GM19023 (cell line): ENCODE results near the gene FAT2.

Experiments
- ATAC-seq: cut with Tn5 transposase; IDR thresholded peaks from one replicate; pipeline ENCODE4 v1.9.1; 2021; ENCODE audit warnings: mild to moderate bottlenecking, moderate library complexity; ENCODE audit not compliant: unreplicated experiment

The FAT2 gene

DNA sequence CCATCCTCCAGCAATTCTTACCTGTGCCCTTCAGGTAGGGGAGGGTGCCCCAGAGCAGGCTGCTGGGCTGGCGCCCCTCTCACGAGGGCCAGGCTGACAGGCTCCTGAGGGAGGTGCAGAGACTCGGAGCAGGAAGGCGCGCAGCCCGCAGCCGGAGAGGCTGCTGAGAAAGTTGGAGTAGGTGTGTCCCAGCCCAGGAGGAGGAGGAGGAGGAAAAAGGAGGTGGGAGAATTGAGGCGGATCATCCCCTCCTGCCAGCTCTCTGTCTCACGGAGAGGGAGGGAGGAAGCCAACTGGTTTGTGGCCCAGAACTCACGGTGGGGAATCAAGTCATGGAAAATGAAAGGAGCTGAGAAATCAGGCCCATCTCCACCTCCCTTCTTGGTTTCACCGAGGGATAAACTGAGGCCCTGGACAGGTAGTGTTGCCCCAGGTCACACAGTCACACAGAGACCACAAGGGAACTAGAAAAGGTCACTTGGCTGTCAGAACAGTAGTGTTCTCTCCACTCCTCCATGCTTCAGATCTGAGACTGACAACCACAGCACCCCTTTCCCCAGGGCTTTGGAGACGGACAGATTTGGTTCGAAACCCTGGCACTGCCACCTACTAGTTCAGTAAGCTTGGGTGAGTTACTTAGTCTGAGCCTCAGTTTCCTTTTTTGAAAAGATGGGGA is at the start of gene FAT2:
TSS of gene FAT2 (minus strand) at position 188 of the 676 bp plus-strand sequence. CDS start 22,400 bp downstream, outside the sequence.
- no peak for ATAC-seq

DNA sequence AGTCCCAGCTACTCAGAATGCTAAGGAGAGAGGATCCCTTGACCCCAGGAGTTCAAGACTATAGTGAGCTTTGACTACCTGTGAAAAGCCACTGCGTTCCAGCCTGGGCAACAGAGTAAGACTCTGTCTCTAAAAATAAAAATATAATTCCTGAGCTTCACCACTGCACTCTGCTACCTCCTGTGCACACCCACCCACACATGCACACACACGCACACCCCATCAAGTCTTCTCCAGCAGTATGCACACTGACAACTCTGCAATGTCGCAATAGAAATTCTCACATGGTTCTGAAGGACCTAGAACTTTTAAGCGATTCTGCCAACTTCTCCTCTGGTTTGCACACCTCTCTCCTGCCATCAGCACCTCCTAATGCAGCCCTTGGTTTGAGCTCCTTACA is 47.5 kb upstream of the FAT2 start:
- no peak for ATAC-seq

- no peak for ATAC-seq
These were observed 46.5 kb upstream of the FAT2 start for GRCh38 chr5:151637676-151638075.

GRCh38 chr5:151633892-151634291 is 42.8 kb upstream of the FAT2 start:
- no peak for ATAC-seq

- ATAC-seq, result no peak
These were observed 41.8 kb upstream of the FAT2 start for GRCh38 chr5:151632941-151633340.

DNA sequence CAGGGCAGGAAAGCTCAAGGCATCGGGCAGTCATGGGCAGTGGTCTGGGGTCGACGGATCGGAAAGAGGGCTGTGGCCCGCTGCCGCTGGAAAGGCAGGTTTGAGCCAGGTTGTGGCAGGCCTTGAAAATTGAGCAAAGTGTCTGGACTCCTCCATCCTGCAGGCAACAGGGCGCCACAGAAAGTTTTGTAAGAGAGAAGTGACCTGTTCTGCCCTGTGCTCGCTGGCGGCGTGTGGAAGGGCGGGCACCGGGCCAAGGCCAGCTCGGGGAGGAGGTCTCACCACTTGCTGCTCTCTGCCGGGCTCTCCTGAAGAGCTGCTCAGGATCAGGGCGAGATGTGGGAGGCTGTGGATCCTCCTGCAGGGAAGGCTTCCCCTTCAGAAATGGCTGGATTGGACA is 41.4 kb upstream of the FAT2 start:
- no peak for ATAC-seq

- no peak for ATAC-seq
These were observed 40.8 kb upstream of the FAT2 start for GRCh38 chr5:151631941-151632340.

GRCh38 chr5:151630088-151630487 is 39.0 kb upstream of the FAT2 start:
- ATAC-seq, result no peak

GRCh38 chr5:151628112-151628823 is 37.1 kb upstream of the FAT2 start:
- no peak for ATAC-seq

DNA sequence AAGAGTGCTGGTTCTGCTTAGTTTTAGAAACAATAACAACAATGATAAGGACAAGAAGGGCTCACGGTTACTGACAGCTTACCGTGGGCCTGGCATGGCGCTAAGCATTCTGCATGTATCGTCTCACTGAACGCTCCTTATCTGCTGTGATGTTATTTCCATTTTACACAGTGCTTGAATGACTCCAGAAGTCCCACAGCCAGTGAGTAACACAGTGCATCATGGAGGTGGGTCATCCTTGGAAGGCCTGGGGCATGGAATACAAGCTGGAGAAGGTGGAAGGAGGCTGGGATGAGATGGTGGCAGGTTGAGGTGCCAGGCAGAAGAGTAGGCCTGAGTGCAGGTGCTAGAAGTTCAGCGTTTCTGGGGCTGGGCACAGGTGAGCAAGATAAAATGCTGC is 36.5 kb upstream of the FAT2 start:
- no peak for ATAC-seq

GRCh38 chr5:151625285-151625684 is 34.2 kb upstream of the FAT2 start:
- no peak for ATAC-seq

DNA sequence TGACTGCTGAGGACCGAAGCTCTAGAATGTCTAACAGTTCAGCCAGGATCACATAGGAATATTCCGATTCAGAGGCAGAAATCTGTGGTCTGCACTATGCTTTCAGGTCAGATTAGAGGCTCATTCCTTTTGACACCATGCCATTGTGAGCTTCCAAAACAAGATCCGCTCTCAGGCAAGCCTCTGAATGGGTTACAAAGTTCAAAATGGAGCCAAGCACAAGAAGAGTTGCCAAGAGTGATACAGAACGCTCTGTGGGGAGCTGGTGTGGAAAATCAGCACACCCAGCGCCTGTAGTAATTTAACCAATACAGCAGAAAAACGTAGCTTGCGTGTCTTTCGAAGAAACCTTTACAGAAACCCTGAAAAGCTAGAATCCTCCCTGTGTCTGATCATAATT is 33.3 kb upstream of the FAT2 start:
- ATAC-seq, result no peak

DNA sequence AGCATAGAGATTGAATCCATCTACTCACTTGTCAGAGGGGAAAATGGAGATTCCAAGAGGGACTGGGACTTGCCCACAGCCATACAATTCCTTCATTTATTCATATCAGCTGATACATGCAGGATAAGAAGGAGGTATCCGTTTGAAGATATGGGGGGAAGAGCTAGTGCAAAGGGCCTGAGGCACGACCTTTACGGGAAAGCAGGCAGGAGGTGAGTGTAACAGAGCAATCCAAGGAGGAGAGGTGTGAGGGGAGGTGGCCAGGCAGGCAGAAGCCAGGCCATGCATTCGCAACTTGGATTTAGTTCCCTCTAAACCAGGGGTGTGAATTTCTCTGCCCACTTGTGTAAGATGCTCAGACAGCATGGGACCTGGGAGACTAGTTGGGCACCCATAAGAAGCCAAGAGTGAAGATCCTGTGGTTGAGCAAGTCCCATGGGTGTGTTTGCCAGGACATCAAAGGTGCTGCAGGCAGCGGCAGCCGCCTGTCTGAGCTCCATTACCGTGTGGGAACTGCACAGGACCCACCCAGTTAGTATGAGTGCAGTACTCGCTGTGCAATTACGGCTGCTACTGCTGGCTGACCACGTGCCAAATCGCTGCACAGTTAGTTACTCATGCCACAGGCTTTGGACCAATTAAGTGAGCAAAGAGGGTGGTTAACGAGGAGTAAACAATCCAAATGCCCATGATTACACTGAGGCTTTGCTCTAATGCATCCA is 31.4 kb upstream of the FAT2 start:
- ATAC-seq, result no peak

- ATAC-seq, result no peak
These were observed 29.3 kb upstream of the FAT2 start for GRCh38 chr5:151620461-151620840.

- ATAC-seq, result no peak
These were observed 28.8 kb upstream of the FAT2 start for GRCh38 chr5:151619812-151620460.

- no peak for ATAC-seq
These were observed 27.8 kb upstream of the FAT2 start for GRCh38 chr5:151618907-151619306.

DNA sequence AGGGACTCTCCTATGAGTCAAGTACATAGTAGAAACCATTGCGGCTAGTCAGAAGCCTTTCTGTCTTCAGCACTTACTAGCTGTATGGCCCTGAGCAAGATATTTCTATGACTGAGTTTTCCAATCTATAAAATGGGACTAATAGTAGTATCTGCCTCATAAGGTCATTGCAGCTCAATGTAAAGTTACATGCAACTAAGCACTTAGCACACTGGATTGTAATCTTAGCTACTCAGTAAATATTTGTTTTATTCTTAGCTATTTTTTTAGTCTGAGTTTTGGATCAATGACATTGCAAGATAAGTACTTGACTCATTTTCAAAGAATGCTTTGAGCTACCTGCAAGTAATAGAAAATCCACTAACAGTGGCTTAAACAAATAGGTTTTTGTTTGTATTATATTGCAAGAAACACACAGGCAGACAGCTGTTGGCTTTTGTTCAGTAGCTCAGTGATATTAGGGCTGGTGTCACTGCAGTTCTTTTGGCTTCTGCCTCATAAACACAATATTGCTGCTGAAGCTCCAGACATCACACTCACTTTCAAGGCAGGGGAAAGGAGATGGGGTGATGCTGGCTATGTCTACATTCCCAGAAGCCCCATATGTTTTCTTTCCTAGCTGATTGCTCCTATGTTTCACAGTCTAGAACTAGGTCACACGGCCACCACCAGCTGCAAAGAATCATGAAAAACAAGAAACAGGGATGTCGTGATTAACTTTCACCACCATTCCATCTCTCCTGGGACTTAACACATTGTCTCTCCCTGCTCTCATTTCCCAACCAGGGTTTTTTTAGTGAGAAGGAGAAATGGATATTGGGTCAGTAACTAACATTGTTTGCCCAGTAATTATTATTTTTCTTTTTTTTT is 26.9 kb upstream of the FAT2 start:
- ATAC-seq, result no peak

DNA sequence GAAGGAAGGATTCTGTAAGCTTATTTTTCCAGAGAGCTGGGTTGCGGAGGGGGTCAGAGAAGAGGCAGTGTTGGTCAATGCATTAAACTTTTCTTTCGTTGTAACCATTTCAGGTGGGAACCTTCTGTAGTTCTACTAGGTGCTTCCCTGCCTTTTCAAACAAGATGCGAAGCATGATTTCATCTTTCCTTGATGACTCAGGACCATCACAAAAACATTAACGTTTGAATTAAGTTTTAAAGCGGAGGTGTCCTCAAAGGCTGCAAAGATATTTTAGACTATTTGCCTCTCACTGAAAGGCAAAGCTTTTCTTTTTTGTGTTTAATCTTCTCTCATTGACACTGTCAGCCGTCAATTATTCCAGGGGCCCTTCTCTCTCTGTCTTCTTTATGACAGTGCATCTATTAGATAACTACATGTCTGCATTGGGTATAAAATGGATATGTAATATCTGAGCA is 26.3 kb upstream of the FAT2 start:
- no peak for ATAC-seq

- ATAC-seq, result no peak
These were observed 24.3 kb upstream of the FAT2 start for GRCh38 chr5:151615431-151615830.

DNA sequence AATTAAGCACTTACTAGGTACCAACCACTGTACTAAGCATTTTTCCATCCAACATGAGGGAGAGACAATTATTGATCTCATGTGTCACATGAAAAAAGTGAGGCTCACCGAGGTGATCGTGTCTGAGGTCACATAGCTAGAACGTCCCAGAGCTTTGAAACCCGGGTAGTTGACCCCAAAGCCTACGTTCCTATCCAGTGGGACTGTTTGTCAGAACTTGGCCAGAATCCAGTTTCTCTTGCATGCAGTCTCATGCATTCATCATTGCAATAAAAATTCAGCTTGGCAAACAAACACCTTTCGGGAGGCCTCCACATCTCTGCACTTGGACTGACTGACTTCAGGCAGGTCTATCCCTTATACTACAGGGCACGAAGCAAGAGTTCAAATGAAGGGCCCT is 23.4 kb upstream of the FAT2 start:
- no peak for ATAC-seq
